HL-60 (cell line): ENCODE data around the gene DIO2.
A peak's percentile ranks its signal among the peaks of the same experiment; 100 is the strongest.

Experiments used
- DNase-seq, 2 experiments: peaks; one replicate each; pipeline ENCODE4 v3.0.0-alpha.2; 2010 to 2020; ENCODE audit warnings: low read depth in 1 of 2, low spot score in 1 of 2
- H3K27ac ChIP-seq: fragments of 250-450 bp; sonication (Bioruptor Pico); replicated peaks from 2 replicates; pipeline ENCODE4 v1.5.1; 2020; ENCODE audit warnings: mild to moderate bottlenecking, moderate library complexity
- H3K27me3 ChIP-seq: fragments of 250-450 bp; sonication (Bioruptor Pico); 2 replicates; pipeline ENCODE4 v1.5.1; 2021; ENCODE audit warnings: mild to moderate bottlenecking, moderate library complexity; ENCODE audit not compliant: insufficient read depth, poor library complexity, severe bottlenecking
- H3K4me3 ChIP-seq: replicated peaks from 2 replicates; pipeline ENCODE4 v1.5.1; 2011; ENCODE audit warnings: mild to moderate bottlenecking, control low read depth, low read length; ENCODE audit not compliant: insufficient read depth
- CTCF ChIP-seq: IDR thresholded peaks from one replicate; pipeline ENCODE4 v1.5.1; 2011; ENCODE audit warnings: low read length, control low read depth, inconsistent platforms; ENCODE audit not compliant: insufficient read depth
- GABPA ChIP-seq: IDR thresholded peaks from 2 replicates; pipeline ENCODE4 v1.6.1; 2012; ENCODE audit warnings: low read depth
- POLR2AphosphoS5 ChIP-seq: IDR thresholded peaks from 2 replicates; pipeline ENCODE4 v1.6.1; 2012; ENCODE audit warnings: low read depth
- REST ChIP-seq: IDR thresholded peaks from 2 replicates; pipeline ENCODE4 v1.6.1; 2012; ENCODE audit warnings: low read depth; ENCODE audit not compliant: insufficient replicate concordance
- SPI1 ChIP-seq: IDR thresholded peaks from 2 replicates; pipeline ENCODE4 v1.6.1; 2012; ENCODE audit warnings: low read depth, mild to moderate bottlenecking, borderline replicate concordance

Gene DIO2

GRCh38 chr14:80206351-80207080, 4.8 kb downstream of the DIO2 start:
- no peak for DNase-seq
- H3K4me3 ChIP-seq, result no peak overlapping the region
- TF ChIP-seq REST (no peak), SPI1 (no peak), POLR2AphosphoS5 (no peak), CTCF (no peak), GABPA (no peak)

GRCh38 chr14:80202888-80203562, 8.3 kb downstream of the DIO2 start:
- Histone ChIP-seq H3K27ac (no peak overlapping the region), H3K27me3 (no peaks in the 10 kb centered on the region), H3K4me3 (no peak overlapping the region)
- TF ChIP-seq REST, result no peak
- no peak for TF ChIP-seq SPI1
- TF ChIP-seq POLR2AphosphoS5, result no peak
- peak; percentile 41 for TF ChIP-seq CTCF
- TF ChIP-seq GABPA, result no peak
- DNase-seq, result peak; percentile 7 to 31

More at GRCh38 chr14:80206351-80207080, 4.8 kb downstream of the DIO2 start:
- H3K27me3 ChIP-seq, result no peaks in the 10 kb centered on the region
- no peak overlapping the region for H3K27ac ChIP-seq

- no peak for DNase-seq
- no peak for TF ChIP-seq REST
- no peak for TF ChIP-seq CTCF
- TF ChIP-seq GABPA, result no peak
- TF ChIP-seq POLR2AphosphoS5, result no peak
- TF ChIP-seq SPI1, result no peak
- no peaks in the 10 kb centered on the region for H3K27me3 ChIP-seq
- H3K27ac ChIP-seq, result no peak overlapping the region
- no peak overlapping the region for H3K4me3 ChIP-seq
Measured at GRCh38 chr14:80200093-80200492, 11.2 kb downstream of the DIO2 start.
